Ovary (tissue), 9 donors: ENCODE results near the gene ETV6. TPM values are rescaled to one million over a fixed set of nuclear protein-coding genes. Genes with fewer than 3 reads are reported as not detected.

Source experiments
- DNase-seq, 5 donors: peaks; one replicate each; pipeline ENCODE4 v3.0.0-alpha.2; 2019 to 2020
- H3K27ac ChIP-seq, 2 donors: fragments of 200-600 bp; one replicate each; pipeline versions ENCODE4 v1.5.1 to v1.8.0; 2019 to 2022
- H3K27me3 ChIP-seq: fragments of 200-600 bp; one replicate; pipeline ENCODE4 v1.8.0; 2022
- H3K36me3 ChIP-seq: fragments of 200-600 bp; sonication (generic); one replicate; pipeline ENCODE4 v1.5.1; 2019
- H3K4me1 ChIP-seq: one replicate; pipeline ENCODE4 v1.8.1; 2013; ENCODE audit warnings: mild to moderate bottlenecking, moderate library complexity; ENCODE audit not compliant: insufficient read depth
- H3K4me3 ChIP-seq: fragments of 200-600 bp; sonication (generic); one replicate; pipeline ENCODE4 v1.5.1; 2017
- H3K9me3 ChIP-seq, 2 donors: fragments of 200-600 bp in 1 of 2; sonication (generic) in 1 of 2; one replicate each; pipeline versions ENCODE4 v1.5.1 to v1.8.1; 2013 to 2019; ENCODE audit warnings: mild to moderate bottlenecking in 1 of 2, moderate library complexity in 1 of 2
- CTCF ChIP-seq, 3 donors: fragments of 450-650 bp in 2 of 3; fragments of 200-600 bp in 1 of 3; IDR thresholded peaks; one replicate each; pipeline versions ENCODE4 v1.5.1 to v1.8.0; 2016 to 2022; ENCODE audit warnings: antibody characterized with exemption in 3 of 3, mild to moderate bottlenecking in 1 of 3
- EP300 ChIP-seq: sonication (generic); formaldehyde crosslinking; IDR thresholded peaks from one replicate; pipeline ENCODE4 v1.6.1; 2017; ENCODE audit warnings: antibody characterized with exemption
- POLR2A ChIP-seq: fragments of 450-650 bp; IDR thresholded peaks from one replicate; pipeline ENCODE4 v1.6.1; 2017; ENCODE audit warnings: antibody characterized with exemption, mild to moderate bottlenecking, moderate library complexity
- WGBS, 3 donors: extraction: QIAGEN DNeasy Blood & Tissue Kit in 1 of 3; methylation state at CpG; one replicate each; pipeline versions ENCODE4 v1.1.5 to v1.1.7; 2013 to 2017; 5-methylcytosine and 5-hydroxymethylcytosine counted together
- intact Hi-C, 4 donors: fragments of 100-400 bp; cut with DNase I; formaldehyde crosslinking; loops; one replicate each; pipeline versions ENCODE4 v1.11.0 to v1.15.1; 2022 to 2023
- polyA plus RNA-seq, 2 donors: library from polyadenylated mRNA; stranded (reverse); fragments of 200-250 nt in 1 of 2; fragments of 350-450 nt in 1 of 2; fragmentation: Illumina TruSeq in 1 of 2; extraction: RNeasy Lipid Tissue Mini Kit (QIAGEN cat#74804) in 1 of 2; gene quantifications; one replicate each; pipeline ENCODE4 v1.2.3, GENCODE V29; 2013 to 2014
- total RNA-seq, 7 donors: library from RNA; depleted of rRNA in 2 of 7; stranded (reverse); fragments of >200 nt in 2 of 7; fragmentation: NEBNext Ultra II Directional in 3 of 7; extraction: Animal tissue kit (Norgen Biotek cat#: 25700) in 3 of 7; gene quantifications; one replicate each; pipeline versions ENCODE4 v1.1.0 to v1.2.4, GENCODE V29; 2016 to 2023
- donor health status: DM: no; HTN: no; CAD: no; lungs with moderate emphysema.
- donor health status: DM: no; HTN: no; CAD: no.
- donor health status: Bipolar disorder and iron deficiency.
- donor health status: DM: yes; HTN: yes; CAD: no.
- donor health status: DM: no; HTN: no; CAD: no.
- donor health status: DM: yes; HTN: yes; CAD: no.

Gene ETV6
- total and polyA plus RNA-seq, 9 donors, result 4.4 to 34.6 (median 18.3) TPM

- TF ChIP-seq CTCF (IDR thresholded peaks at IDR 0.05), result no peak
- TF ChIP-seq POLR2A, result no peak
- no peak for TF ChIP-seq EP300
- no peaks in the 10 kb centered on the region for H3K9me3 ChIP-seq
- intact Hi-C loops, result no loop called here
- H3K27me3 ChIP-seq, result no peaks in the 10 kb centered on the region
- H3K27ac ChIP-seq, result no peak overlapping the region
- H3K4me3 ChIP-seq, result no peak overlapping the region
- peaks cover 3% of the 10 kb centered on the region for H3K4me1 ChIP-seq
- whole genome bisulfite sequencing, 3 donors, result 95 to 97% (median 95%) methylated on average over 5 of the region's 5 CpGs
- no peaks in the 10 kb centered on the region for H3K36me3 ChIP-seq
- DNase-seq, result no peak
Measured at GRCh38 chr12:11714626-11715025, 65.2 kb downstream of the ETV6 start.

GRCh38 chr12:11715621-11716020 lies 66.1 kb downstream of the ETV6 start:
- Histone ChIP-seq H3K4me1 (peaks cover 2% of the 10 kb centered on the region), H3K27ac (no peak overlapping the region), H3K27me3 (no peaks in the 10 kb centered on the region), H3K36me3 (no peaks in the 10 kb centered on the region), H3K4me3 (no peak overlapping the region), H3K9me3 (no peaks in the 10 kb centered on the region)
- intact Hi-C loops, result no loop called here
- 61 to 75% (median 65%) methylated on average over 4 of the region's 4 CpGs for WGBS, 3 donors
- no peak for TF ChIP-seq POLR2A
- no peak for DNase-seq

- no peaks in the 10 kb centered on the region for H3K9me3 ChIP-seq
- H3K4me1 ChIP-seq, result no peaks in the 10 kb centered on the region
- TF ChIP-seq CTCF (IDR thresholded peaks at IDR 0.05) (no peak), POLR2A (no peak), EP300 (no peak)
- DNase-seq, result no peak
- no peaks in the 10 kb centered on the region for H3K36me3 ChIP-seq
- no peak overlapping the region for H3K4me3 ChIP-seq
- no peaks in the 10 kb centered on the region for H3K27me3 ChIP-seq
- 81 to 86% (median 85%) methylated on average over 8 of the region's 8 CpGs for WGBS, 3 donors
- no peak overlapping the region for H3K27ac ChIP-seq
- intact Hi-C loops, result no loop called here
Measured at GRCh38 chr12:11716794-11717518, 67.5 kb downstream of the ETV6 start.

GRCh38 chr12:11717519-11717961 lies 68.1 kb downstream of the ETV6 start:
- no peaks in the 10 kb centered on the region for H3K4me1 ChIP-seq
- no peaks in the 10 kb centered on the region for H3K27me3 ChIP-seq
- no peaks in the 10 kb centered on the region for H3K36me3 ChIP-seq
- intact Hi-C loops, result no loop called here
- no peaks in the 10 kb centered on the region for H3K9me3 ChIP-seq
- TF ChIP-seq EP300 (no peak), POLR2A (no peak), CTCF (IDR thresholded peaks at IDR 0.05) (no peak)
- H3K4me3 ChIP-seq, result no peak overlapping the region
- 89 to 91% (median 90%) methylated on average over 8 of the region's 8 CpGs for WGBS, 3 donors
- no peak for DNase-seq
- no peak overlapping the region for H3K27ac ChIP-seq

GRCh38 chr12:11718105-11718504 lies 68.6 kb downstream of the ETV6 start:
- Histone ChIP-seq H3K36me3 (no peaks in the 10 kb centered on the region), H3K4me1 (no peaks in the 10 kb centered on the region), H3K4me3 (no peak overlapping the region), H3K9me3 (no peaks in the 10 kb centered on the region), H3K27ac (no peak overlapping the region), H3K27me3 (no peaks in the 10 kb centered on the region)
- TF ChIP-seq CTCF (IDR thresholded peaks at IDR 0.05) (no peak), EP300 (no peak), POLR2A (no peak)
- intact Hi-C loops, result no loop called here
- 91 to 96% (median 95%) methylated on average over 3 of the region's 3 CpGs for WGBS, 3 donors
- DNase-seq, result no peak
